ENCODE results near the gene NUDT22.

NUDT22 gene

GRCh38 chr11:64181506-64182411 is 44.3 kb upstream of the NUDT22 start:
- TF ChIP-seq MAX (IDR thresholded peaks at IDR 0.05) (peak; percentile 83), TAF1 (IDR thresholded peaks at IDR 0.05; ENCODE audit: low read depth) (0 out of 2 replicates have a peak, but pooled peaks have one; percentile 27), TCF12 (IDR thresholded peaks at IDR 0.05; ENCODE audit: low read depth) (no peak), USF1 (IDR thresholded peaks at IDR 0.05) (peak; percentile 99), CREB1 (IDR thresholded peaks at IDR 0.05; ENCODE audit: low read depth) (no peak)

- TF ChIP-seq TAF1 (IDR thresholded peaks at IDR 0.05; ENCODE audit: low read depth) (no peak), NFIC (IDR thresholded peaks at IDR 0.05) (no peak), YY1 (IDR thresholded peaks at IDR 0.05; ENCODE audit: low read depth) (no peak), USF1 (IDR thresholded peaks at IDR 0.05) (no peak)
These were observed 42.2 kb upstream of the NUDT22 start for GRCh38 chr11:64183890-64184289.

- TF ChIP-seq NFIC (IDR thresholded peaks at IDR 0.05) (no peak), CREB1 (IDR thresholded peaks at IDR 0.05; ENCODE audit: low read depth) (no peak), TEAD4 (IDR thresholded peaks at IDR 0.05) (no peak), CEBPB (IDR thresholded peaks at IDR 0.05) (no peak), RAD21 (IDR thresholded peaks at IDR 0.05; ENCODE audit: low read depth) (peak; percentile 6; the same call in 1 of the 2 replicates), REST (IDR thresholded peaks at IDR 0.05; ENCODE audit: low read depth) (no peak), ZBTB7A (IDR thresholded peaks at IDR 0.05; ENCODE audit: low read depth) (no peak), EGR1 (IDR thresholded peaks at IDR 0.05) (no peak), MAX (IDR thresholded peaks at IDR 0.05) (peak; percentile 98), YY1 (IDR thresholded peaks at IDR 0.05; ENCODE audit: low read depth) (peak; percentile 54; the same call in 1 of the 2 replicates), TCF12 (IDR thresholded peaks at IDR 0.05; ENCODE audit: low read depth) (peak; percentile 71), TAF1 (IDR thresholded peaks at IDR 0.05; ENCODE audit: low read depth) (peak; percentile 93), USF1 (IDR thresholded peaks at IDR 0.05) (peak; percentile 94), EP300 (IDR thresholded peaks at IDR 0.05; ENCODE audit: borderline replicate concordance) (no peak), FOXM1 (IDR thresholded peaks at IDR 0.05; ENCODE audit: borderline replicate concordance, low read depth) (no peak)
These were observed 40.8 kb upstream of the NUDT22 start for GRCh38 chr11:64185175-64185692.

GRCh38 chr11:64185693-64186491 is 40.2 kb upstream of the NUDT22 start, which contains the start of gene STIP1:
Gene STIP1 (plus strand): TSS chr11:64186171. CDS start chr11:64186262, 91 bp downstream.
- TF ChIP-seq USF1 (IDR thresholded peaks at IDR 0.05): no peak
- TF ChIP-seq REST (IDR thresholded peaks at IDR 0.05; ENCODE audit: low read depth): no peak
- no peak for TF ChIP-seq CEBPB (IDR thresholded peaks at IDR 0.05)
- TF ChIP-seq EP300 (IDR thresholded peaks at IDR 0.05; ENCODE audit: borderline replicate concordance): peak; percentile 21; the same call in 1 of the 2 replicates
- peak; percentile 48; the same call in 1 of the 2 replicates for TF ChIP-seq TCF12 (IDR thresholded peaks at IDR 0.05; ENCODE audit: low read depth)
- peak; percentile 83 for TF ChIP-seq EGR1 (IDR thresholded peaks at IDR 0.05)
- TF ChIP-seq RAD21 (IDR thresholded peaks at IDR 0.05; ENCODE audit: low read depth): no peak
- TF ChIP-seq YY1 (IDR thresholded peaks at IDR 0.05; ENCODE audit: low read depth): no peak
- no peak for TF ChIP-seq NFIC (IDR thresholded peaks at IDR 0.05)
- TF ChIP-seq MAX (IDR thresholded peaks at IDR 0.05): peak; percentile 90
- TF ChIP-seq TEAD4 (IDR thresholded peaks at IDR 0.05): 0 out of 2 replicates have a peak, but pooled peaks have one; percentile 68
- TF ChIP-seq TAF1 (IDR thresholded peaks at IDR 0.05; ENCODE audit: low read depth): peak; percentile 53; the same call in 1 of the 2 replicates
- peak; percentile 58; the same call in 1 of the 2 replicates for TF ChIP-seq CREB1 (IDR thresholded peaks at IDR 0.05; ENCODE audit: low read depth)
- no peak for TF ChIP-seq ZBTB7A (IDR thresholded peaks at IDR 0.05; ENCODE audit: low read depth)
- no peak for TF ChIP-seq FOXM1 (IDR thresholded peaks at IDR 0.05; ENCODE audit: borderline replicate concordance, low read depth)
